Natural killer cell (primary cell): ENCODE data around the gene MTERF4. TPM values are rescaled to one million over a fixed set of nuclear protein-coding genes. Genes with fewer than 3 reads are reported as not detected.

Experiments
- ATAC-seq, 3 donors: fragments of 150-1000 bp in 2 of 3; fragments of 200-7000 bp in 1 of 3; cut with Tn5 transposase; 1 replicate in 1 of 3; 2 replicates in 2 of 3; pipeline ENCODE4 v1.10.0; 2021; ENCODE audit warnings: mild to moderate bottlenecking in 2 of 3, moderate library complexity in 2 of 3
- DNase-seq, 2 donors: peaks; one replicate each; pipeline versions ENCODE4 v3.0.0 to v3.0.0-alpha.2; 2013 to 2021; ENCODE audit warnings: mixed read lengths in 1 of 2
- H3K27ac ChIP-seq: one replicate; pipeline ENCODE4 v1.5.1; 2013; ENCODE audit warnings: mild to moderate bottlenecking, low read length
- H3K27me3 ChIP-seq: one replicate; pipeline ENCODE4 v1.6.1; 2013; ENCODE audit warnings: low read length; ENCODE audit not compliant: control insufficient read depth, insufficient read depth
- H3K36me3 ChIP-seq: one replicate; pipeline ENCODE4 v1.6.1; 2013; ENCODE audit warnings: low read length; ENCODE audit not compliant: control insufficient read depth, insufficient read depth
- H3K4me1 ChIP-seq: one replicate; pipeline ENCODE4 v1.6.1; 2013; ENCODE audit warnings: low read length; ENCODE audit not compliant: control insufficient read depth, insufficient read depth
- H3K4me3 ChIP-seq: one replicate; pipeline ENCODE4 v1.5.1; 2013; ENCODE audit warnings: low read length
- H3K9me3 ChIP-seq: one replicate; pipeline ENCODE4 v1.6.1; 2013; ENCODE audit warnings: low read length; ENCODE audit not compliant: control insufficient read depth, insufficient read depth
- H3K27ac Mint-ChIP-seq, 2 donors: one replicate each; pipeline ENCODE4 v1.8.0; 2022; ENCODE audit warnings: mild to moderate bottlenecking in 2 of 2, mixed read lengths in 2 of 2, moderate library complexity in 1 of 2
- H3K27me3 Mint-ChIP-seq, 2 donors: one replicate each; pipeline ENCODE4 v1.8.0; 2022; ENCODE audit warnings: low read depth in 2 of 2, mixed read lengths in 2 of 2
- H3K36me3 Mint-ChIP-seq: one replicate; pipeline ENCODE4 v1.8.0; 2022; ENCODE audit warnings: mixed read lengths
- H3K4me1 Mint-ChIP-seq, 2 donors: one replicate each; pipeline ENCODE4 v1.8.0; 2022; ENCODE audit warnings: mixed read lengths in 2 of 2
- H3K4me3 Mint-ChIP-seq: one replicate; pipeline ENCODE4 v1.8.0; 2022; ENCODE audit warnings: mild to moderate bottlenecking, moderate library complexity, mixed read lengths
- H3K9me3 Mint-ChIP-seq, 2 donors: one replicate each; pipeline ENCODE4 v1.8.0; 2022; ENCODE audit warnings: mixed read lengths in 2 of 2
- WGBS: methylation state at CpG from one replicate; pipeline ENCODE4 v1.1.7; 2013; ENCODE audit warnings: missing lambda C conversion rate; ENCODE audit not compliant: insufficient coverage; 5-methylcytosine and 5-hydroxymethylcytosine counted together
- intact Hi-C: fragments of 100-400 bp; cut with micrococcal nuclease; formaldehyde crosslinking; loops from one replicate; pipeline ENCODE4 v1.14.2; 2022
- total RNA-seq, 4 donors: library from RNA; stranded (reverse); fragments of 120-200 nt in 1 of 4; gene quantifications; one replicate each; pipeline versions ENCODE4 v1.2.3 to v1.2.4, GENCODE V29; 2013 to 2022
- TF ChIP-seq, protein P1 (sequence below): fragments of 200-600 bp; IDR thresholded peaks from one replicate; pipeline ENCODE4 v1.8.0; 2022; ENCODE audit warnings: antibody characterized with exemption

Gene MTERF4
- total RNA-seq, 3 donors from 2014 or later (not counting 1 experiment from before 2014, with no cell fraction given) = 38.9 to 45.5 (median 39.2) TPM

- intact Hi-C loops = no loop called here
These were observed 18.9 kb upstream of the MTERF4 start for GRCh38 chr2:241121008-241121407.

DNA sequence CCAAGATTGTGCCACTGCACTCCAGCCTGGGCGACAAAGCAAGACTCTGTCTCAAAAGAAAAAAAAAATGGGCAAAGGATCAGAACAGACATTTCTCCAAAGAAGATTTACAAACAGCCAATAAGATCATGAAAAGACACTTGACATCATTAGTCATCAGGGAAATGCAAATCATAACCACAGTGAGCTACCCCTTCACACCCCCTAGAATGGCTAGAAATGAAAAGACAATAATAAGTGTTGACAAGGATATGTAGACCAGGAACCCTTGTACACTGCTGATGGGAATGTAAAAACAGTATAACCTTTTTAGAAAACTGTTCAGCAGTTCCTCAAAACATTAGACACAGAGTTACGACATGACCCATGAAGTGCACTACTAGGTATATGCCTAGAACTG lies 18.4 kb upstream of the MTERF4 start:
- intact Hi-C loops = no loop called here
- Mint-ChIP-seq H3K4me1 (no peaks in the 10 kb centered on the region), H3K9me3 (no peaks in the 10 kb centered on the region), H3K4me3 (no peak overlapping the region), H3K27ac (no peak overlapping the region), H3K36me3 (no peaks in the 10 kb centered on the region), H3K27me3 (no peaks in the 10 kb centered on the region)
- ATAC-seq (no peak), DNase-seq (no peak)
- TF ChIP-seq, protein P1, sequence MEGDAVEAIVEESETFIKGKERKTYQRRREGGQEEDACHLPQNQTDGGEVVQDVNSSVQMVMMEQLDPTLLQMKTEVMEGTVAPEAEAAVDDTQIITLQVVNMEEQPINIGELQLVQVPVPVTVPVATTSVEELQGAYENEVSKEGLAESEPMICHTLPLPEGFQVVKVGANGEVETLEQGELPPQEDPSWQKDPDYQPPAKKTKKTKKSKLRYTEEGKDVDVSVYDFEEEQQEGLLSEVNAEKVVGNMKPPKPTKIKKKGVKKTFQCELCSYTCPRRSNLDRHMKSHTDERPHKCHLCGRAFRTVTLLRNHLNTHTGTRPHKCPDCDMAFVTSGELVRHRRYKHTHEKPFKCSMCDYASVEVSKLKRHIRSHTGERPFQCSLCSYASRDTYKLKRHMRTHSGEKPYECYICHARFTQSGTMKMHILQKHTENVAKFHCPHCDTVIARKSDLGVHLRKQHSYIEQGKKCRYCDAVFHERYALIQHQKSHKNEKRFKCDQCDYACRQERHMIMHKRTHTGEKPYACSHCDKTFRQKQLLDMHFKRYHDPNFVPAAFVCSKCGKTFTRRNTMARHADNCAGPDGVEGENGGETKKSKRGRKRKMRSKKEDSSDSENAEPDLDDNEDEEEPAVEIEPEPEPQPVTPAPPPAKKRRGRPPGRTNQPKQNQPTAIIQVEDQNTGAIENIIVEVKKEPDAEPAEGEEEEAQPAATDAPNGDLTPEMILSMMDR = no peak
- Histone ChIP-seq H3K27ac (no peak overlapping the region), H3K9me3 (no peaks in the 10 kb centered on the region), H3K27me3 (no peaks in the 10 kb centered on the region), H3K4me3 (no peak overlapping the region), H3K4me1 (no peaks in the 10 kb centered on the region), H3K36me3 (peaks cover 7% of the 10 kb centered on the region)
- WGBS = 100% methylated on average over 2 of the region's 2 CpGs

More at GRCh38 chr2:241121008-241121407, 18.9 kb upstream of the MTERF4 start:
- H3K4me3 Mint-ChIP-seq = no peak overlapping the region
- no peak overlapping the region for H3K27ac Mint-ChIP-seq
- TF ChIP-seq, protein P1 = no peak
- no peaks in the 10 kb centered on the region for H3K4me1 Mint-ChIP-seq
- Histone ChIP-seq H3K4me1 (peaks cover 4% of the 10 kb centered on the region), H3K27ac (no peak overlapping the region), H3K9me3 (no peaks in the 10 kb centered on the region), H3K27me3 (no peaks in the 10 kb centered on the region), H3K4me3 (no peak overlapping the region), H3K36me3 (peaks cover 7% of the 10 kb centered on the region)
- DNase-seq (no peak), ATAC-seq (no peak)
- WGBS = 91% methylated on average over 3 of the region's 5 CpGs
- H3K36me3 Mint-ChIP-seq = no peaks in the 10 kb centered on the region
- no peaks in the 10 kb centered on the region for H3K9me3 Mint-ChIP-seq
- H3K27me3 Mint-ChIP-seq = no peaks in the 10 kb centered on the region

DNA sequence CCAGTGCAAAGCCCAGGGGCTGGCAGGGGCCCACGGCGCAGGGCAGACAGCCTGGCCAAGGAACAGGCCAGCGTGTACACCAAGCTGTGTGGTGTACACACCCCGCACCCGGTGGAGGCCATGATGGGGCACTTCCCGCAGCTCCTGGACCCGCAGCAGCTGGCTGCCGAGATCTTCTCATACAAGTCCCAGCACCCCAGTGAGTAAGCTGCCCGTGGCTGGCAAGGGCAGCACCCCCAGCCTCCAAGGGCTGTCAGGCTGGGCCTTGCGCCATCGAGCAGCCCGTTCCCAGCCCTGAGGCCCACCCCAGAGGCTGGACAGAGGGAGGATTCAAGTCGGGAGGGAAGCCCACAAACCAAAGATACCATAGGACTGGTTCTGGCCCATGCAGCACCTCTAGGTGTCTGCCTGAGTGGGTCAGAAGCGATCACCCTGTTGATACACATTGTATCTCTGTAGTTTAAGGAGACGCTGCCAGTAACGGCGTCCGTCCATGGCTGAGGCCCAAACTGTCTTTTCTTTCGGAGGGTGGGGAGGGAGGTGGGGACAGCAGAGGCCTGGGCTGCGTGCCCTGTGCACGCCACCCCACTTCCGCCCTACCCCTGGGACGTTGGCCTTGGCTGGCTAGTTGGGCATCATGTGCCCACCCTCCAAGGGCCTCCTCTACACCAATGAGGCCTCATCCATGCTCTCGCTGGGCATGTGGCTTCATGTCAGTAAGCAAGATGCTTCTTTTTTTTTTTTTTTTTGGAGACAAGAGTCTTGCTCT lies 16.8 kb upstream of the MTERF4 start:
- no peaks in the 10 kb centered on the region for H3K9me3 Mint-ChIP-seq
- H3K36me3 Mint-ChIP-seq = no peaks in the 10 kb centered on the region
- no peak overlapping the region for H3K4me3 ChIP-seq
- H3K27me3 ChIP-seq = no peaks in the 10 kb centered on the region
- H3K27ac Mint-ChIP-seq = no peak overlapping the region
- H3K4me1 ChIP-seq = no peaks in the 10 kb centered on the region
- no peak overlapping the region for H3K27ac ChIP-seq
- intact Hi-C loops = no loop called here
- H3K4me3 Mint-ChIP-seq = no peak overlapping the region
- TF ChIP-seq, protein P1 = no peak
- H3K27me3 Mint-ChIP-seq = no peaks in the 10 kb centered on the region
- no peak for ATAC-seq
- no peaks in the 10 kb centered on the region for H3K4me1 Mint-ChIP-seq
- H3K9me3 ChIP-seq = no peaks in the 10 kb centered on the region
- H3K36me3 ChIP-seq = peaks cover 9% of the 10 kb centered on the region
- no peak for DNase-seq
- 97% methylated on average over 24 of the region's 24 CpGs for WGBS
